Measurements from ENCODE around the gene FAM120A. TPM values are rescaled to one million over a fixed set of nuclear protein-coding genes. Genes with fewer than 3 reads are reported as not detected.
A peak's percentile ranks its signal among the peaks of the same experiment; 100 is the strongest.

Gene FAM120A
- polyA plus RNA-seq, 4 donors = 36.2 to 85.8 (median 65.6) TPM

- DNase-seq (peak; percentile 96 to 97), FAIRE-seq (no peak)
- Histone ChIP-seq H3K4me3 (ENCODE audit: low read depth in 1 of 3, low read length in 3 of 3) (peak within 1 kb of the TSS; percentile 91 to 99 (median 97)), H3K27me3 (ENCODE audit: control insufficient read depth in 3 of 3, insufficient read depth in 3 of 3, low read length in 3 of 3) (no peaks in the 10 kb centered on the region), H3K9me3 (ENCODE audit: control insufficient read depth in 2 of 2, insufficient read depth in 1 of 2, low read depth in 1 of 2, low read length in 1 of 2) (no peaks in the 10 kb centered on the region), H3K4me1 (ENCODE audit: control insufficient read depth in 3 of 3, insufficient read depth in 2 of 3, low read depth in 1 of 3, low read length in 2 of 3) (peaks cover 6 to 27% (median 14%) of the 10 kb centered on the region in 3 donors), H3K27ac (ENCODE audit: low read depth in 1 of 3, low read length in 2 of 3) (peak within 1 kb of the TSS; percentile 95 to 98 (median 97)), H3K36me3 (ENCODE audit: control insufficient read depth in 3 of 3, insufficient read depth in 2 of 3, low read depth in 1 of 3, low read length in 3 of 3) (peaks cover 0 to 20% (median 0%) of the 10 kb centered on the region in 3 donors)
- 1% methylated on average over 34 of the region's 34 CpGs for WGBS, 3 donors
Measured at GRCh38 chr9:93453047-93453914, 1.8 kb downstream of the FAM120A start, which contains the start of gene FAM120AOS. TSS of gene FAM120AOS (minus strand) at chr9:93453581. CDS start at chr9:93452709, 872 bp downstream.

- H3K9me3 ChIP-seq (ENCODE audit: control insufficient read depth in 2 of 2, insufficient read depth in 1 of 2, low read depth in 1 of 2, low read length in 1 of 2) = no peaks in the 10 kb centered on the region
- H3K36me3 ChIP-seq (ENCODE audit: control insufficient read depth in 3 of 3, insufficient read depth in 2 of 3, low read depth in 1 of 3, low read length in 3 of 3) = peaks cover 0 to 13% (median 0%) of the 10 kb centered on the region in 3 donors
- no peaks in the 10 kb centered on the region for H3K27me3 ChIP-seq (ENCODE audit: control insufficient read depth in 3 of 3, insufficient read depth in 3 of 3, low read length in 3 of 3)
- H3K4me3 ChIP-seq (ENCODE audit: low read depth in 1 of 3, low read length in 3 of 3) = no peak overlapping the region
- H3K4me1 ChIP-seq (ENCODE audit: control insufficient read depth in 3 of 3, insufficient read depth in 2 of 3, low read depth in 1 of 3, low read length in 2 of 3) = peaks cover 10 to 31% (median 22%) of the 10 kb centered on the region in 3 donors
- WGBS, 3 donors = 27 to 82% (median 33%) methylated on average over 1 of the region's 1 CpG
- peak overlapping the region; percentile 55 to 71 (median 63) for H3K27ac ChIP-seq (ENCODE audit: low read depth in 1 of 3, low read length in 2 of 3)
- DNase-seq (peak in 1 of 2 donors; percentile 57), FAIRE-seq (no peak)
Measured at GRCh38 chr9:93456022-93456421, 4.5 kb downstream of the FAM120A start.

- H3K4me3 ChIP-seq (ENCODE audit: low read depth in 1 of 3, low read length in 3 of 3) = no peak overlapping the region
- H3K27me3 ChIP-seq (ENCODE audit: control insufficient read depth in 3 of 3, insufficient read depth in 3 of 3, low read length in 3 of 3) = no peaks in the 10 kb centered on the region
- H3K27ac ChIP-seq (ENCODE audit: low read depth in 1 of 3, low read length in 2 of 3) = peak overlapping the region; percentile 55 to 71 (median 63)
- H3K36me3 ChIP-seq (ENCODE audit: control insufficient read depth in 3 of 3, insufficient read depth in 2 of 3, low read depth in 1 of 3, low read length in 3 of 3) = peaks cover 0 to 13% (median 0%) of the 10 kb centered on the region in 3 donors
- DNase-seq = peak; percentile 75 to 94
- peaks cover 10 to 31% (median 22%) of the 10 kb centered on the region in 3 donors for H3K4me1 ChIP-seq (ENCODE audit: control insufficient read depth in 3 of 3, insufficient read depth in 2 of 3, low read depth in 1 of 3, low read length in 2 of 3)
- FAIRE-seq = no peak
- WGBS, 3 donors = 13 to 49% (median 19%) methylated on average over 2 of the region's 2 CpGs
- H3K9me3 ChIP-seq (ENCODE audit: control insufficient read depth in 2 of 2, insufficient read depth in 1 of 2, low read depth in 1 of 2, low read length in 1 of 2) = no peaks in the 10 kb centered on the region
Measured at GRCh38 chr9:93456504-93456903, 5.0 kb downstream of the FAM120A start.

- H3K27ac ChIP-seq (ENCODE audit: low read depth in 1 of 3, low read length in 2 of 3) = peak overlapping the region in 2 of 3 donors; percentile 20 to 71
- peaks cover 0 to 13% (median 0%) of the 10 kb centered on the region in 3 donors for H3K36me3 ChIP-seq (ENCODE audit: control insufficient read depth in 3 of 3, insufficient read depth in 2 of 3, low read depth in 1 of 3, low read length in 3 of 3)
- H3K9me3 ChIP-seq (ENCODE audit: control insufficient read depth in 2 of 2, insufficient read depth in 1 of 2, low read depth in 1 of 2, low read length in 1 of 2) = no peaks in the 10 kb centered on the region
- 32 to 52% (median 32%) methylated on average over 1 of the region's 1 CpG for WGBS, 3 donors
- no peaks in the 10 kb centered on the region for H3K27me3 ChIP-seq (ENCODE audit: control insufficient read depth in 3 of 3, insufficient read depth in 3 of 3, low read length in 3 of 3)
- DNase-seq = no peak
- peaks cover 11 to 31% (median 22%) of the 10 kb centered on the region in 3 donors for H3K4me1 ChIP-seq (ENCODE audit: control insufficient read depth in 3 of 3, insufficient read depth in 2 of 3, low read depth in 1 of 3, low read length in 2 of 3)
- no peak for FAIRE-seq
- no peak overlapping the region for H3K4me3 ChIP-seq (ENCODE audit: low read depth in 1 of 3, low read length in 3 of 3)
Measured at GRCh38 chr9:93457006-93457405, 5.5 kb downstream of the FAM120A start.

GRCh38 chr9:93458712-93459111 is 7.2 kb downstream of the FAM120A start:
- DNase-seq (no peak), FAIRE-seq (no peak)
- Histone ChIP-seq H3K4me3 (ENCODE audit: low read depth in 1 of 3, low read length in 3 of 3) (no peak overlapping the region), H3K36me3 (ENCODE audit: control insufficient read depth in 3 of 3, insufficient read depth in 2 of 3, low read depth in 1 of 3, low read length in 3 of 3) (peaks cover 0 to 8% (median 0%) of the 10 kb centered on the region in 3 donors), H3K27me3 (ENCODE audit: control insufficient read depth in 3 of 3, insufficient read depth in 3 of 3, low read length in 3 of 3) (no peaks in the 10 kb centered on the region), H3K9me3 (ENCODE audit: control insufficient read depth in 2 of 2, insufficient read depth in 1 of 2, low read depth in 1 of 2, low read length in 1 of 2) (no peaks in the 10 kb centered on the region), H3K4me1 (ENCODE audit: control insufficient read depth in 3 of 3, insufficient read depth in 2 of 3, low read depth in 1 of 3, low read length in 2 of 3) (peaks cover 11 to 31% (median 27%) of the 10 kb centered on the region in 3 donors), H3K27ac (ENCODE audit: low read depth in 1 of 3, low read length in 2 of 3) (no peak overlapping the region)
- WGBS, 3 donors = 76 to 82% (median 79%) methylated on average over 4 of the region's 4 CpGs

- Histone ChIP-seq H3K4me3 (ENCODE audit: low read depth in 1 of 3, low read length in 3 of 3) (no peak overlapping the region), H3K4me1 (ENCODE audit: control insufficient read depth in 3 of 3, insufficient read depth in 2 of 3, low read depth in 1 of 3, low read length in 2 of 3) (peaks cover 9 to 34% (median 29%) of the 10 kb centered on the region in 3 donors), H3K27me3 (ENCODE audit: control insufficient read depth in 3 of 3, insufficient read depth in 3 of 3, low read length in 3 of 3) (no peaks in the 10 kb centered on the region), H3K9me3 (ENCODE audit: control insufficient read depth in 2 of 2, insufficient read depth in 1 of 2, low read depth in 1 of 2, low read length in 1 of 2) (no peaks in the 10 kb centered on the region), H3K36me3 (ENCODE audit: control insufficient read depth in 3 of 3, insufficient read depth in 2 of 3, low read depth in 1 of 3, low read length in 3 of 3) (peaks cover 0 to 8% (median 0%) of the 10 kb centered on the region in 3 donors), H3K27ac (ENCODE audit: low read depth in 1 of 3, low read length in 2 of 3) (no peak overlapping the region)
- FAIRE-seq (no peak), DNase-seq (no peak)
Measured at GRCh38 chr9:93459432-93459847, 8.0 kb downstream of the FAM120A start.

- H3K4me3 ChIP-seq (ENCODE audit: low read depth in 1 of 3, low read length in 3 of 3) = no peak overlapping the region
- WGBS, 3 donors = 88 to 90% (median 88%) methylated on average over 3 of the region's 3 CpGs
- peak in 1 of 2 donors; percentile 15 for DNase-seq
- H3K27me3 ChIP-seq (ENCODE audit: control insufficient read depth in 3 of 3, insufficient read depth in 3 of 3, low read length in 3 of 3) = no peaks in the 10 kb centered on the region
- no peak for FAIRE-seq
- H3K27ac ChIP-seq (ENCODE audit: low read depth in 1 of 3, low read length in 2 of 3) = no peak overlapping the region
- H3K4me1 ChIP-seq (ENCODE audit: control insufficient read depth in 3 of 3, insufficient read depth in 2 of 3, low read depth in 1 of 3, low read length in 2 of 3) = peaks cover 9 to 42% (median 35%) of the 10 kb centered on the region in 3 donors
- H3K36me3 ChIP-seq (ENCODE audit: control insufficient read depth in 3 of 3, insufficient read depth in 2 of 3, low read depth in 1 of 3, low read length in 3 of 3) = peaks cover 0 to 5% (median 0%) of the 10 kb centered on the region in 3 donors
- no peaks in the 10 kb centered on the region for H3K9me3 ChIP-seq (ENCODE audit: control insufficient read depth in 2 of 2, insufficient read depth in 1 of 2, low read depth in 1 of 2, low read length in 1 of 2)
Measured at GRCh38 chr9:93460689-93461413, 9.4 kb downstream of the FAM120A start.

GRCh38 chr9:93461414-93461743 is 9.9 kb downstream of the FAM120A start:
- Histone ChIP-seq H3K4me1 (ENCODE audit: control insufficient read depth in 3 of 3, insufficient read depth in 2 of 3, low read depth in 1 of 3, low read length in 2 of 3) (peaks cover 13 to 40% (median 36%) of the 10 kb centered on the region in 3 donors), H3K4me3 (ENCODE audit: low read depth in 1 of 3, low read length in 3 of 3) (no peak overlapping the region), H3K27me3 (ENCODE audit: control insufficient read depth in 3 of 3, insufficient read depth in 3 of 3, low read length in 3 of 3) (no peaks in the 10 kb centered on the region), H3K36me3 (ENCODE audit: control insufficient read depth in 3 of 3, insufficient read depth in 2 of 3, low read depth in 1 of 3, low read length in 3 of 3) (peaks cover 0 to 6% (median 0%) of the 10 kb centered on the region in 3 donors), H3K27ac (ENCODE audit: low read depth in 1 of 3, low read length in 2 of 3) (no peak overlapping the region), H3K9me3 (ENCODE audit: control insufficient read depth in 2 of 2, insufficient read depth in 1 of 2, low read depth in 1 of 2, low read length in 1 of 2) (no peaks in the 10 kb centered on the region)
- DNase-seq (no peak), FAIRE-seq (no peak)
- WGBS, 3 donors = 91 to 100% (median 93%) methylated on average over 1 of the region's 1 CpG

Measured in small intestine (tissue), 7 donors.